GM18951 (cell line): ENCODE data around the gene TMEM179B.

Experiments
- POLR2A ChIP-seq: IDR thresholded peaks from 4 replicates; pipeline ENCODE4 v1.6.1; 2011; ENCODE audit warnings: mild to moderate bottlenecking; ENCODE audit not compliant: insufficient read length, insufficient read depth; ENCODE audit errors: extremely low read depth
- in situ Hi-C: fragments of 300-500 bp; cut with MboI; formaldehyde crosslinking; loops from one replicate; pipeline ENCODE4 v1.12.0; 2022; ENCODE audit warnings: low sequenced_read_pairs, mixed read lengths, inconsistent platforms; ENCODE audit not compliant: unreplicated experiment

The TMEM179B gene

DNA sequence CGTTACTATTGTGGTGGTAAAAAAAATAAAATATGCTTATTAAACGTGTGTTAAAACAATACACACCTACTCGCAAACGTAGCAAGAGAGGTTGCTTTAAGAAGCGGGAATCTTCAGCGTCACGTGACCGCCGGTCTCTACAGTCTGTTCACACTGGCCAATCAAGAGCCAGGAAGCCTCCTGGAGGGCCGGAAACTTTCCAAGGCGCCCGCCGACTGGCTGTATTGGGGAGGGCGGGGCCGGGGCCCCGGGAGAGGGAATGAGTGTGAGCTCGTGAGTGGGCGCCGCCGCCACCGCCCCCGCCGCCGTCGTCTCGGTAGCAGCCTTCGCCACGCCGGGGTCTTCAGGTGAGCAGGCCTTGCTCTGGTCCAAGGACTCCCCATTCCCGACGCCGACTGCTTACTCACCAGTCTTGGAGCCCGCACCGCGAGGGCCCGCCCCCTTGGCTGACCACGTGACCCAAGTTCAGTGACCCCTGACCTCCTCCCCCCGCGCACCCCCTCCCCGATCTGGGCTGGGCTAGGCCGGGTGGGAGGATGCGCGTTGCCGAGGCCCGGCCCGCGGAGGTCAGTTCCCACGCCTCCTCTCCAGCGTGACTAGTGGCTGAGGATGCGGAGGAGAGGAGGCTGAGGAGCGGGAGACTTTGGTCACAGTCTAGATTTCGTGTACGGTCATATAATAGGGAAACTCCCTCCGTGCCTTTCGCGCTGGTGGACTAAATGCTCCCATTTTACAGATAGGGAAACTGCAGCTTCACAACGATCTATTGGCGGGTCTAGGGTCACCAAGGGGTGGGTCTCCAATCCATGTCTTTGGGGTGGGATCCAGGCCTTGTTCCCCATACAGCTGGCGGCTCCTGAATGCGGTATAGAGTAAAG, 15.8 kb upstream of the TMEM179B start, which contains the start of gene TAF6L:
Gene TAF6L (plus strand): TSS at position 253 of the 878 bp plus-strand sequence. CDS start 4,388 bp downstream, outside the sequence.
- in situ Hi-C loops, result no loop called here
- TF ChIP-seq POLR2A, result peak; percentile 82

DNA sequence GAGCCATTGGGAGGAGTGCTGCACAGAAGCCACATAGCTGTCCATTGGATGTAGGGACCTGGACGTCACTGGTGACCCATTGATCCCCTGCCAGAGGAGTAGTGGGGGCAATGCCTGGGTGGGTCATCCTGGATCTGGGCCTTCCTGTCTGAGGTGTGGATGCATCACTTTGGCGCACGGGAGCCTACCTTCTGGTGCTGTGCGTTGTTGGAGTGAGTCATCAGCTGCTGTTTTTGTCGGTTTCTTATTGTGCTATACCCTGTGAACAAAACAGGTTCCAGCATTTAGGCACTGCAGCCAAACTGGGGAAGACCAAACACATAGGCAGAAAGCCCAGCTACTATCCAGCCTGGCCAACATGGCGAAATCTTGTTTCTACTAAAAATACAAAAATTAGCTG, 12.8 kb upstream of the TMEM179B start:
- in situ Hi-C loops, result no loop called here
- TF ChIP-seq POLR2A, result no peak

DNA sequence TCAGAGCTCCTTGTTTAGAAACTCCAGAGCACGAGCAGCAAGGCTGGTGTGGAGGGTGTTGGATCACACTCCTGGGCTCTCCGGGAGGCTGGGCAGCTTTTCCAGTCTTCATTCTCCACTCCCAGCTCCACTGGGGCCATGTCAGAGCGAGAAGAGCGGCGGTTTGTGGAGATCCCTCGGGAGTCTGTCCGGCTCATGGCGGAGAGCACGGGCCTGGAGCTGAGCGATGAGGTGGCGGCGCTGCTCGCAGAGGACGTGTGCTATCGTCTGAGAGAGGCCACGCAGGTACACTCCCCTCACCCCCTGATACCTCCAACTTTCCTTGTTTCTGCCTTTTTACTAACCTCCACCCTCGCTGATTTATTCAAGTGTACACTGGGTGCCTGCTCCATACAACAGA, 11.6 kb upstream of the TMEM179B start:
- TF ChIP-seq POLR2A, result no peak
- in situ Hi-C loops, result no loop called here

DNA sequence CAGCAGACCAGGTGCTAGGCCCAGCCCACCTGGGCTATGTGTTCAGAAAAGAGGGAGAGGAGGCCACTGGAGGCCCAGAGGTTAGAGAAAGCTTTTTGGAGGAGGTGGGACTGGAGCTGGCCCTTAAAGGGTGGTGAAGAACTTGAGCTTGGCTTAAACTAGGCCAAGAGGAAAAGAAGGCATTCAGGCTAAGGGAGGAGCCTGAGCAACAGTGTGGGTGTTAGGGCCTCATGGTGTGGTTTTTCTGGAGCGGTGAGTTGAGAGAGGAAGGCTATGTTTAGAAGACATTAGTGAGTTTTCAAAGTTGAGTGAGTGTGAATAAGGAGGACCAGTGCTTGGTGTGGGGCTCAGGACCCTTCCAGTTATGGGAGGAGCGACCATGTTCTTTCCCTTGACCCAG, 9.8 kb upstream of the TMEM179B start:
- no peak for TF ChIP-seq POLR2A
- in situ Hi-C loops, result no loop called here

DNA sequence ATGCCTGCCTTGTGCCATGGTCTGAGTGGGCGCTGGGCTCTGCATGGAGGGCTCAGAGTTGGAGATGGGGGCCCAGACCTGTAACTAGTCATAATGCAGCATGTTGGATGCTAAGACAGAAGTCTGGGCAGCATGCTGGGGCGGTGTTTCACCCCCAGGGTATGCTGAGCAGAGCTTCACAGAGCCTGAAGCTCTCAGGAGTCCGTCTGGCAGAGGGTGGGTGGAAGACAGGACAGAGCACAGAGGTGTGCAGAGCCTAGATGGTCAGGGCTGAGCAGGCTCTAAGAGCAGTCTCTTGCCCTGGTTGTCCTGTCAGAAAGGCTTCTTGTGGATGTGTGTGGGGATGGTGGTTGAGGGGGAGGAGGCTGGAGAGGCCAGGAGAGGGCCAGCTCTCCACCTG, 8.8 kb upstream of the TMEM179B start:
- TF ChIP-seq POLR2A, result no peak
- in situ Hi-C loops, result no loop called here

DNA sequence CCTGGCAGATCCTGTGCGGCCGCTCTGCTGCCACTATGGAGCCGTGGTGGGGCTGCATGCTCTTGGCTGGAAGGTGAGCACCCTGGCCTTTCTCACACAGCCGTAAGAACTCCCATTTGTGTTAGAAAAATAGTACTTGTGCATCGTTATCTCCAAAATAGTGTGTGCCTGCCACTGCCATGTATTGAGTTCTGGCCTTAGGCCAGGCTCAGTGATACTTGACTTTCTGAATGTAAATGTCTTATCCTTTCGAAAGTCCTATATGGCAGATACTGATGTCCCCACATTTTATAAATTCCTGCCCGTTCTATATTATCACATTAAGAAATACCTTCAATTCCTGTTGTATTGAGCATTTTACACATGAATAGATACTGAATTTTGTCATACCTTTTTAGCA, 4.4 kb upstream of the TMEM179B start:
- TF ChIP-seq POLR2A, result no peak

DNA sequence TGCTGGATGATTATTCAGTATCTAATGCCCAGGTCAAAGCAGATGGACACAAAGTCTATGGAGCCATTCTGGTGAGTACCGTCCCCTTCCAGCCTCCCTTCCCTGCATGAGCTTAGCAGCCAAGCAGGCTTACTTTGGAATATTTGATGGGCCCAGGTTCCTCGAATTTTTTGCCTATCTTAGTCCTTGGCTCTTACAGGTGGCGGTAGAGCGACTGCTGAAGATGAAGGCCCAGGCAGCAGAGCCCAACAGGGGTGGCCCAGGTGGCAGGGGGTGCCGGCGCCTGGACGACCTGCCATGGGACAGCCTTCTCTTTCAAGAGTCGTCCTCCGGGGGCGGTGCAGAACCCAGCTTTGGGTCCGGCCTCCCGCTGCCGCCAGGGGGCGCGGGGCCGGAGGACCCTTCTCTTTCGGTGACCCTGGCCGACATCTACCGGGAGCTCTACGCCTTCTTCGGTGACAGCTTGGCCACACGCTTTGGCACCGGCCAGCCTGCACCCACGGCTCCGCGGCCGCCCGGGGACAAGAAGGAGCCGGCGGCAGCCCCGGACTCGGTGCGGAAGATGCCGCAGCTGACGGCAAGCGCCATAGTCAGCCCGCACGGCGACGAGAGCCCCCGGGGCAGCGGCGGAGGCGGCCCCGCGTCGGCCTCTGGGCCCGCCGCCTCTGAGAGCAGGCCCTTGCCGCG, 741 bp upstream of the TMEM179B start:
- in situ Hi-C loops, result no loop called here
- TF ChIP-seq POLR2A, result no peak

More for the DNA sequence above, 4.4 kb upstream of the TMEM179B start:
- in situ Hi-C loops, result no loop called here

DNA sequence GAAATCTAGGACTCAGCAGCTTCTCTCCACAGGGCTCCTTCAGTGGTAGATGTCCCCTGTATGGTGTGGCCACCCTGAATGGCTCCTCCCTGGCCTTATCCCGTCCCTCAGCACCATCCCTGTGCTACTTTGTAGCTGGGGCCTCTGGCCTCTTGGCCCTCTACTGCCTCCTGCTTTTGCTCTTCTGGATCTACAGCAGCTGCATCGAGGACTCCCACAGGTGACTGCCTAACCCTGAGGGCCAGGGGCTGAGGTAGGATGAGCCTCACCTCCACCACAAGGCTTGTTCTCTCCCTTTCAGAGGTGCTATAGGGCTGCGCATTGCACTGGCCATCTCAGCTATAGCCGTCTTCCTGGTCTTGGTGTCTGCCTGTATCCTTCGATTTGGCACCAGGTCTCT, 1.8 kb downstream of the TMEM179B start:
- in situ Hi-C loops, result no loop called here
- TF ChIP-seq POLR2A, result no peak

DNA sequence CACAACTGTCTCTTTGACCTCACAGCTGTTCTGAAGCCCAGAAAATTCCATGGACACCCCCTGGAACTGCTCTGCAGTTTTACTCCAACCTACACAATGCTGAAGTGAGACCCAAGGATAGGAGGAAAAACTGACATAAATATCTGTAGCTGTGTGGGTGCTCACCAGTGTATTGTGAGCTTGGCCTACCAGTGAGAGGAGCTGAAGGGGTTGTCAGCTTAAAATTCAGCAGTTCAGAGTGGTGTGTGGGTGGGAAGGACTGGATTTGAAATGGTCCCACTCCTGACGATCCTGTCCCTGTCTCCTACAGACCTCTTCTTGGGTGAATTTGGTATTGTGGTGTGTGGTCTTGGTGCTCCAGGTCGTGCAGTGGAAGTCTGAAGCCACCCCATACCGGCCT, 2.4 kb downstream of the TMEM179B start:
- in situ Hi-C loops, result no loop called here
- no peak for TF ChIP-seq POLR2A

DNA sequence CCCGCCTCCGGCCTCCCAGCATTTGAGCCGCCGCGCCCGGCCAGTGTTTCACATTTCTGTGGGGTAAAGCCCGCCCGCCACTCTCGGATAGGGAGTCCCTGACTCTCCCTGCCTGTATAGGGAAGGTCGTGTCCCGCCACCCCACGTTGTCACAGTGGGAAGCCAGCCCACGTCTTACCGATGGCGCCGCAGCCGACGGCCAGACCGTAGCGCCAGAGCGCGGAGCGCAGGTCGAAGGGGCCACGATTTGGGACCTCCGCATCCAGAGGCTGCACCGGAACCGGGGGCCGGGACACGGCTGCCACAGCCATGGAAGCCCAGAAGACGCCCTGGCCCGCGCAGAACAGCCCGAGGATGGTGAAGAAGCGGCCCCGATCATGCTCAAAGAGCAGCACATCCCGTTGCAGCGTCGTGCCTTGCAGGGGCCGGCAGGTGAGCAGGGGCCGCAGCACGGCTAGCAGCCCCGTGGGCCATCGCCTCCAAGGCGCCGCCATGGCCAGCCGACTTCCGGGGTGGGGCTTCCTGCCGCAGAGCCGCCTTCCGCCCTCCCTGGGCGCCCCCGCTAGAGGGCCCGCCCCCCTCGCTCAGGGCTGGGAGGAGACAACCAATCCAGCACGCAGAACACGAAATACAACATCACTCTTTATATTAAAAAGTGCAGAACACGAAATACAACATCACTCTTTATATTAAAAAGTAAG, 4.4 kb downstream of the TMEM179B start, which contains the start of gene TMEM223:
Gene TMEM223 (minus strand): TSS at position 506 of the 701 bp plus-strand sequence. CDS start 12 bp downstream, at position 494.
- in situ Hi-C loops, result no loop called here
- TF ChIP-seq POLR2A, result peak; percentile 95

DNA sequence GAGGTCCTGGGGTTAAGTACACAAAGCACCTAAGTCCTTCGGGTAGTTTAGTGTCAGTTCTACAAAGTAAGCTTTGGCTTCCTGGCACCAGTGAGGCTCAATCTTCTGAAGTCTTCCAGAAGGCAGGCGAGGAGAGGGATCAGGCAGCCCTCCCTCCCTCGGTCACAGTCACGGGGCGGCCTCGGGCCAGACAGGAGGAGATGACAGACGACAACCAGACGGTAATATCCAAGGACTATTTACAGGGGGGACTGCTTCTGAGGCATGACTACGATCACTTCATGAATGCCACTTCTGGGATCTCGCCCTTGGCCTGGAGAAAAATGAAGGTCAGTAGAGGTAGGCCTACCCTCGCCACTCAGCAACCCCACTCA, 5.0 kb downstream of the TMEM179B start:
- no peak for TF ChIP-seq POLR2A
- in situ Hi-C loops, result no loop called here

DNA sequence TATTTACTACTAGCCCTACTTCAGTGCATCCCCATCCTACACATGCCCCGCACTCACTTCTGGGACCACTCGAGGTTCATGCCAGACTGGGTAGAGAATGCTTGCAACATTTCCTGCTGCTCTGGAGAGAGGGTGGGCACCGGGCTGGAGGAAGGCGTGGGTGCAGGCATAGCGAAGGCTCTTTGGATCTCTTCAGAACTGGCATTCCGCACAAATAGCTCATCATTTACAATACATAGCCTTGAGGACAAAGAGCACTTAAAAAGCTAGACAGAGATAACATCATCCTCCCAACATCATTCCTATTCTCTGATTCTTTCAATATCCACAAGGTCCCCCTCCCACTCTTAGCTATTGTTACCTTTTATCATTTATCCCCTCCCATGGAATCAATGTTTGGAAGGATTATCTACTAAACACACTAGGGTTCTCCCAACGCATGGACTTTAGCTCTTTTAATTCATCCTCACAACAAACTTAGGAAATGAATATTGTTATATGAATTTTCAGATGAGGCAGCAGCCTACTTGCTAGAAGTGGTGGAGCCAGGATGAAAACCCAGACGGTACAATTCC, 7.1 kb downstream of the TMEM179B start:
- no peak for TF ChIP-seq POLR2A
- in situ Hi-C loops, result no loop called here

DNA sequence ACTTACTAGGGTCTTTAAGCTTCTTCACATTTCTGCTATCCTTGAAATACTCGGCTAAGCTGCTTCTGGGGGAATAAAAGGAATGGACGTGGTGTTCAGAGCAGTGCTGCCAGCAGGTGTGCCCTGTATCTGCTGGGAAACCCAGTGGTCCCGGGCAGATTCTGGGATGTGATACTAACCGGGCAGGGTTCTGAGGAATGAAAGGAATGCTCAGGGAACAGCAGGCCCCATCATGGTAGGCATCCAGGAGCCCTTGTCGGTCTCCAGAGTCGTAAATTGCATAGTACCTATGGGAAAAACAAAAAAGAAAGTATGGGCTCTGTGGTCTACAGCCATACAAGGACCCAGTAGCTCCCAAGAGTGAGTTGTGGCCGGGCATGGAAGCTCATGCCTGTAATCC, 9.1 kb downstream of the TMEM179B start:
- in situ Hi-C loops, result no loop called here
- TF ChIP-seq POLR2A, result no peak
